ENCODE measurements around the gene THOP1.
"Not testable (repeated sequence)": the region's sequence is repeated elsewhere in the genome, so short reads cannot be mapped to it uniquely, and the experiment has no call there.

The THOP1 gene

DNA sequence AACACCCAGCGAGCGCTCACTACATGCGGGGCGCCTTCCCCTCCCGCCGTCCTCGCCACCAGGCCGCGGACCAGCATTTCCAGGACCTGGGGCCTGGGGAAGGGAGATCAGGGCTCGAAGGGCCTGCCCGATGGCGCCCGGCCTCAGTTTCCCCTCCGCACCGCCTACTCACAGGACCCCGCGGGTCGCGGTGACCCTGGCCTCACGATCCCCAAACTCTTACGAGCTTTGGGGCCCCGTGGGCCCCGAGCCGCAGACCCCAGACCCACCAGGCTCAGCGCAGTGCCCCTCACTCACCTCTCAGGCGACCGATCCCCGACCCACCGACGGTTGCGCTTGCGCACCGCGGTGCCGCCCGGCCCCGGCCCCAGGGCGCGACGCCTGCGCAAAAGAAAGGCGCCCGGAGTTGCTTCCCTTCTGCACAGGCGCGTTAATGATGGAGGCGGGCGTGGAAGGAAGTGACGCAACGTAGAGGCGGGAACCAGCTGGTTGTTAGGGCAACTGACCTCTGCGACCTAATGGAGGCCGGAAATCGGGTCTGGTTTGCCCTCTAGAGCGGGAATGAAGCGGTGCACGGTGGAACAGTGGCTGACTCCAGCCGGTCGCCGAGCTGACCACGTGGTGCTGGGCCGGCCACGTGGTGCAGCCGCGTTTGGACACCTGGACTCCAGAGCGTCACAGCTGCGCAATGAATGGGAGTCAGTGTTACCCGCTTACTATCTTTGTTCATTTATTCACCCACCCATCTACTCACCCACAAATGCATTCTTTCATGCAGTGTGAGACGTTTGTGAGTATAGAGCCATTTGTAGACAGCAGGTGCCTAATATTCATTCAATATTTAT is 2.1 kb upstream of the THOP1 start, which contains the start of gene SGTA:
SGTA (minus strand) TSS at position 338 of the 845 bp plus-strand sequence. CDS start 14,205 bp downstream, outside the sequence.
- DNase-seq (ENCODE audit: low read depth), result peak; percentile 93

DNA sequence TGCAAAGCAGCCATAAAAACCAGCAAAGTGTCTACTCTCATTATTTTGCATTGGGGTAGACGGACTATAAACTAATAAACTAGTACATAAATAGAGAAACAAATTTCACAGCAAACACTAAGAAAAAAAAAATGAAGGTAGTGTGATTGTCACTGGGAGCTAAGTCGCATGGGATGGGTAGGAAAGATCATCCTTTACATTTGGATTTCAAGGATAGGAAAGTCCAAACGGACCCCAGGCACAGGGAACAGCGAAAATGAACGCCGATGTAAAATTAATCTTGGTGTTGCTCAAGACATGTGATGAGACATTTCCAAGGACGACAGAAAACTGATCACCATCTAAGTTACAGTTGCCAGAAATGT is 1.5 kb upstream of the THOP1 start:
- DNase-seq (ENCODE audit: low read depth), result no peak

DNA sequence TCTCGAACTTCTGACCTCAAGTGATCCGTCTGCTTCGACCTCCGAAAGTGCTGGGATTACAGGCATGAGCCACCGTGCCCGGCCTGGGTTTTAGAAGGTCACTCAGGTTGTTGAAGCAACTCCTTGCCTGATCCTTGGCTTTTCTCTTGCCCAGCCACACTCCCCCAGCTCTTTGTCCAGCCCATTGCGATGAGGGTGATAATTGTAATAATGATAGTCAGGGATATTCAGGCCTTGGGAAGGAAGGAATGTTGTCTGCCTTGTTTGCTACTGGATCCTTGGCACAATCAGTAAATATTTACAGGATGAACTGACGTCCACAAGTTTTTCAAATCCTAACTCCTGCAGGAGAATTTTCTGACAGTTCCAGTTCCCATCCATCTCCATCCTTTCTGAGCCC is 1.8 kb downstream of the THOP1 start:
- no peak for DNase-seq (ENCODE audit: low read depth)

DNA sequence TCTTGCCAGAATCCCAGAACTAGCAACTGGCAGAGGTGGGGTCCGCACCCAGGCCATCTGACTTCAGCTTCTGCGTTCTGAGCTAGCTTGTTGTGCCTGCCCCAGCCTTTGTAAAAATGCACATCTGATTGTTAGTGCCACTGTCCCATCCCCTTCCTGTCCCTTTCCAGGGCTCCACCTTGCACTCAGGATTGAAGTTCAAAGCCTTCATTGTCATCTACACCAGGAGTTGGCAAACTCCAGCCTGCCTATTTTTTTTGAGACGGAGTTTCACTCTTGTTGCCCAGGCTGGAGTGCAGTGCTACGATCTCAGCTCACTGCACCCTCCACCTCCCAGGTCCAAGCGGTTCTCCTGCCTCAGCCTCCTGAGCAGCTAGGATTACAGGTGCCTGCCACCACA is 2.9 kb downstream of the THOP1 start:
- DNase-seq (ENCODE audit: low read depth), result no peak

DNA sequence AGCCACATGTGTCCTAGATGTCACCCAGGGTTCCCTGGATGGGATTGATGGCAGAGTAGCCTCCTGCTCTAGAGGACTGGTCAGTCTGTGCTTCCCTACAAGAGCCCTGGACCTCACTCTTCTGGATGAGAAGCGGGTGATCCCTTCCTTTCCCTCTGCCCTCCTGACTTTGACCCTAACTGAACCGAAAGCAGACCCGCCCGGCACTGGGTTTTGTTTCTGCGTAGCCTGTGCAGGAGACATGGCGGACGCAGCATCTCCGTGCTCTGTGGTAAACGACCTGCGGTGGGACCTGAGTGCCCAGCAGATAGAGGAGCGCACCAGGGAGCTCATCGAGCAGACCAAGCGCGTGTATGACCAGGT is 4.9 kb downstream of the THOP1 start:
- DNase-seq (ENCODE audit: low read depth), result no peak

DNA sequence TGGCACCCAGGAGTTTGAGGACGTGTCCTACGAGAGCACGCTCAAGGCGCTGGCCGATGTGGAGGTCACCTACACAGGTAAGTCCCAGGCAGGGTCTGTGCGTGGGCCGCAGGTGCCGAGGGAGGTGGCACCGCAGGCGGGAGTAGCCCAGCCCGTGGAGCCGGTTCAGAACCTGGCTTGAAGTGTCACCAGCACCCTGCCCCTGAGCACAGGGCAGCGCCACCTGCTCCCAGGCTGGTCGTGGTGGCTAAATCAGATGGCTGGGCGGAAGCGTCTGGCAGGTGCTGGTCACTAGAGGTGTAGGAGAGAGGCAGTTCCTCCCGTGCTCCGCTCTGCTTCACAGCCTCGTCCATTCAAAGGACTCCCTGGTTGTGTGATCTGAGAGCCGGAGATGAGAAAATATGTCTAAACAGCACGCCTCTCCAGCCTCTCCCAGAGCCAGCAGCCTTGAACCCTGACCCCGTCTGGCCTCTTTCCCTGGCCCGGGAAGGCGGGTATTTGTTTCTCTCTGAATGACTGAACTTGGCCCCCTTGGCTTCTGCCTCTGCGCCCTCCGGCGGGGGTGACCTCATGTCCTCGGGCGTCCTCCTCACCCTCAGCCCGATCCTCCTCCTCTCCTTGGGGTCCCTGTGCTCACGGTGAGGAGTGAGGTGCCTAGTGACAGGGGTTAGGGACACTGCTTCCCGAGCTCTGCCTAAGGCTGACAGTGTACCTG is 5.4 kb downstream of the THOP1 start:
- DNase-seq (ENCODE audit: low read depth), result no peak

DNA sequence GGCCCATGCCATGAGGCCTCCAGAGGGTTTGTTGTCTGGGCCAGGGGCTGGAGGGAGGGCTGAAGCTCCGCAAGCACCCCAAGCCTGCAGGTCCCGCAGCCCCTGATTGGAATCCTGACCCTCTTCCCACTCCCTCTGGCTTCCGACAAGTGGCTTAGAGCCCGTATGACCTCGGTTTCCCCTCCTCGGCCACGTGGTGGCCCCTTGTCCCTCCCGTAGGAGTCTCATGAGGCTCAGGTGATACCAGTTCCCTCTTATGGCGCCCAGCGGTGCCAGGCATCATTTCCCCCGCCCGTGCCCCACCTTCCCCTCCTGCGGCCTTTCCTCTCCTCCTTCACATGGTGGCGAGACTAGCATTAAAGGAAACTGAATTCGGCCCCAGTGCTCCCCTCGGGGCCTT is 6.1 kb downstream of the THOP1 start:
- no peak for DNase-seq (ENCODE audit: low read depth)

DNA sequence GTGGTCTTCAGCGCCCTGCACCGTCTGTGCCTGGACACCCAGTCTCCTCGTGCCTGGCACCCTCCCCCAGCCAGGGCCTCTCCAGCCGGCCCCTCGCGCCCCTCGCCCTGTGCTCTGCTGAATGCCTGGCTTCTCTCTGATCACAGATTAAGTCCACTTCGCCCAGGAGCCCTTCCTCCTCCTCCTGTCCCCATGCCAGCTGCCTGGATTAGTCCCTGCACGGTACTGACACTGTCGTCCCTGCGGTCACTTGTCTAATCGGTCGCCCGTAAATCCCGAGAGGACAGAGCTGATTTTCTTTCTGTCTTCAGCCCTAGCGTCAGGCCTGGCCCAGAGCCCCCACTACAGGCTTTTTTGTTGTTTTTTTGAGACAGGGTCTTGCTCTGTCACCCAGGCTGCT is 6.6 kb downstream of the THOP1 start:
- no peak for DNase-seq (ENCODE audit: low read depth)

DNA sequence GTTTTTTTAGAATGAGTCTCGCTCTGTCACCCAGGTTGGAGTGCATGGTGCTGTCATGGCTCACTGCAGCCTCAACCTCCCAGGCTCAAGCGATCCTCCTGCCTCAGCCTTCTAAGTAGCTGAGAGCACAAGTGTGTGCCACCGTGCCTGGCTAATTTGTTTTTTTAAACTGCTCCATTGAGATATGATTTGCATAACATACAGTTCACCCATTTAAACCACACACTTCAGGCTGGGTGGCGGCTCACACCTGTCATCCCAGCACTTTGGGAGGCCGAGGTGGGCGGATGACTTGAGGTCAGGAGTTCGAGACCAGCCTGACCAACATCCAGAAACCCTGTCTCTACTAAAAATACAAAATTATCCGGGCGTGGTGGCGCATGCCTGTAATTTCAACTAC is 7.4 kb downstream of the THOP1 start:
- DNase-seq (ENCODE audit: low read depth), result not testable (repeated sequence)

DNA sequence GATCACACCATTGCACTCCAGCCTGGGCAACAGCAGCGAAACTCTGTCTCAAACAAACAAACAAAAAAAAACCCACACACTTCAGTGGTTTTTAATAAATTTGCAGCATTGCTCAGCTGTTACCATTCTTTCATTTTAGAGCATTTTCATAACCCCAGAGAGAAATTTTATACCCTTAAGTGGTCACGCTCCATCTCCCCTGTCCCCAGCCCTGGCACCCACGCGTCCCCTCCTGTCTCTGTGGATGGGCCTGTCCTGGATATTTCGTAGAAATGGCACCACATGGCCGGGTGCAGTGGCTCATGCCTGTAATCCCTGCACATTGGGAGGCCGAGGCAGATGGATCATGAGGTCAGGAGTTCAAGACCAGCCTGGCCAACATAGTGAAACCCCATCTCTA is 7.8 kb downstream of the THOP1 start:
- DNase-seq (ENCODE audit: low read depth), result no peak

DNA sequence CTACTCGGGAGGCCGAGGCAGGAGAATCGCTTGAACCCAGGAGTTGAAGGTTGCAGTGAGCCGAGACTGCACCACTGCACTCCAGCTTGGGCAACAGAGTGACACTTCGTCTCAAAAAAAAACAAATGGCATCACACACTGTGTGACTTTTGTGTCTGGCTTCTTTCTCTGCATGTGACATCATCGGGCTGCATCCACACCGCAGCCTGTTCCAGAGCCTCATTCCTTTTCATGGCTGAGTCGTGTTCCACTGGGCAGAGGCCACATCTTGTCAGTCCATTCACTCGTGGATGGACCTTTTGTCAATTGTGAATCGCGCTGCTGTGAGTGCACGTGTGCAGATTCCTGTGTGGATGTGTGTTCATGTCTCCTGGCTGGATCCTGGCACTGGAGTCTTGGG is 8.3 kb downstream of the THOP1 start:
- no peak for DNase-seq (ENCODE audit: low read depth)

DNA sequence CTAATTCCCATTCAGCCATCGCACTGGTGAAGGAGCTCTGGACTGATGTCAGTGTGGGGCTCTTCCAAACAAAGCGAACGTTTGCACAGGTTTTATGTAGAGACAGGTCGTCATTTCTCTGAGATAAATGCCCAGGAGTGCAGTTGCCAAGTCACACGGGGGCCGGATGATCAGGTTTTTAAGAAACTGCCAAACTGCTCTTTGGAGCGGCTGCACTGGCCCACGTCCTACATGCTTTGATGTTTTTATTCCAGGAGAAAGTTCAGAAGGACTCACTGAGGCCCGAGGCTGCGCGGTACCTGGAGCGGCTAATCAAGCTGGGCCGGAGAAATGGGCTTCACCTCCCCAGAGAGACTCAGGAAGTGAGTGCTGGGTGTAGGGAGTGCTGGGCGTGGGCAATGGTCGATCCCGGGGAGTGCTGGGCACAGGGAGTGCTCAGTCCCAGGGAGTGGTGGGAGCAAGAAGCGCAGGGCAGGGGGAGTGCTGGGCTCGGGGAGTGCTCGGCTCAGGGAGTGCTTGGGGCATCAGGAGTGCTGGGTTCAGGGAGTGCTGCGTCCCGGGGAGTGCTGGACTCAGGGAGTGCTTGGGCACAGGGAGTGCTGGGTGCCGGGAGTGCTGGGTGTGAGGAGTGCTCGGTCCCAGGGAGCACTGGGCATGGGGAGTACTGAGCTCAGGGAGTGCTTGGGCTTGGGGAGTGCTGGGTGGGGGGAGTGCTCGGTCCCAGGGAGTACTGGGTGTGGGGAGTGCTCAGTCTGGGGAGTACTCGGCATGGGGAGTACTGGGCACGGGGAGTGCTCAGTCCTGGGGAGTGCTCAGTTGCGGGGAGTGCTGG is 10.7 kb downstream of the THOP1 start:
- no peak for DNase-seq (ENCODE audit: low read depth)

DNA sequence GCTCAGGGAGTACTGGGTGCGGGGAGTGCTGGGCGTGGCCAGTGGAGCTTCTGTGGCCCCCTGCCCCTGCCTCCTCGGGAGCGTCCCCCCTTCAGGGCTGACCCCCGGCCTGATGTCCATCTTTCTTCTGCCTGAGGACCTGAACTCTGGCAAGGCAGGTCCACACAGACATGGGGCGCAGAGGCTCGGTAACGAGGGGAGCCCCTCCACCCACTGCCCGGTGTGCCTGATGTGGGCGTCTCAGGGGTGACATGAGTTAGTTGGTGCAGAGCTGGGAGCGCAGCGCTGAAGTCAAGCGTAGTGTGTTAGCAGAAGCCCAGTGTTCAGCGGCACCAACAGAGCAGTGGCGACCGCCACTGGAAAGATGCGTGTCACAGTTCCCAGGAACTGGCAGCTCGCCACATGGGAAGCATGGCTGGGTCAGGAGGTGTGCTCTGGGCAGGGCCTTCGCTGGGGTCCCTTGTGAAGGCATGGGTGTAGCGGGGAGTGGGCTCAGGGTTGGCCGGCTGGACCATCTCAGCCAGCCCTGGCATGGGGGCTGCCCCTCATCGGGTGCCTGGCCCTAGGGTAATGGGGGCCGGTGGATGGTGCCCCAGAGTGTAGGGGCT is 11.5 kb downstream of the THOP1 start:
- DNase-seq (ENCODE audit: low read depth), result no peak

DNA sequence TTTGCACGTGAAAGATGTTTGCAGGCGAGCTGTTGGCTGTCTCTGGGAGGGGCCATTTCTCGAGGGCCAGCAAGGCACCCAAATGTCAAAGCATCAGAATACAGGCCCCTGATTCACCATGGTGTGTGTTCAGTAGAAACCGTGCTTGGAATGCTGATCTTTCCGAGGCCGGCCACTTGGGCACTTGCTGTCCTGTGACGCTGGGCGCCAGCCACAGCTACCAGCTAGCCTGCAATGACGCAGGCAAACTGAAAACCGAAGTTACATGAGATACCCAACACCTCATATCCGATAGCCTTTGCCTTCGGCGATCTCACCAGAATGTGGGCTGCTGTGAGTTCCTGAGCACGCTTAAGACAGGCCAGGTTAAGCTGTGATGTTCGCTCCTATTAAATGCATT is 12.0 kb downstream of the THOP1 start:
- no peak for DNase-seq (ENCODE audit: low read depth)

DNA sequence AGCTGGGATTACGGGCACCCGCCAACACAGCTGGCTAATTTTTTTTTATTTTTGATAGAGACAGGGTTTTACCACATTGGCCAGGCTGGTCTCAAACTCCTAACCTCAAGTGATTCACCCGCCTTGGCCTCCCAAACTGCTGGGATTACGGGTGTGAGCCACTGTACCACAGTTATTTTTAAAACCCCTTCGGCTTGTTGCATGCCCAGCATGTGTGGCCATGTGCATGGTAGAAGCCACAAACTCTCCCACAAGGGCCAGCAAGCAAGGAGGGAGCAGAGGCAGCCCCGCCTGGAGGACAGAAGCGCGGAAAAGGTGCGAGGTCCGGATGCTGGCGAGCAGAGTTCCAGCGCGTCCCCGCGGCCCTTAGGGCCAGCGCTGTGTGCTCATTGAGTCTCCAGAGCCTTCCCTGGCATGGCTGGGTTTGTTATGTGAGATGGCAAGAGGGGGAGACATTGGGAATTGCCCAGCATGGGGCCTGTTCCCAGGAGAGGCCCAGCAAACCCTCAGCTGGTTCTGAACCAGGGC is 12.9 kb downstream of the THOP1 start:
- DNase-seq (ENCODE audit: low read depth), result no peak

DNA sequence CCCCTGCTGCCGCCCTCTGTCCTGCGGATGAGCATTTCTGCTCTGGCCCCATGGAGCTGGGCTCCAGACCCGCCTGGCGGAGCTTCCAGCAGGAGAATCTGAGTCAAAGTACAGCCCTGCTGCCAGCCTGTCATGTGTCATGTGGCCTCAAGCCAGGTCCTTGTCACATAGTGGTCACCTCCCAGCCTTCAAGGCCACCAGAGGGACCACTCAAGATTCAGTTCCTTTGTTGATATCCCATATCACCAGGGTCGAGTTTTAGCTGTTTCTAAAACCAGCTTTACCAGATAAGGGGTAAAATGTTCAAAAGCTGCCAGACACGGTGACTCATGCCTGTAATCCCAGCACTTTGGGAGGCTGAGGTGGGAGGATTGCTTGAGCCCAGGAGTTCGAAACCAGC is 13.4 kb downstream of the THOP1 start:
- no peak for DNase-seq (ENCODE audit: low read depth)

DNA sequence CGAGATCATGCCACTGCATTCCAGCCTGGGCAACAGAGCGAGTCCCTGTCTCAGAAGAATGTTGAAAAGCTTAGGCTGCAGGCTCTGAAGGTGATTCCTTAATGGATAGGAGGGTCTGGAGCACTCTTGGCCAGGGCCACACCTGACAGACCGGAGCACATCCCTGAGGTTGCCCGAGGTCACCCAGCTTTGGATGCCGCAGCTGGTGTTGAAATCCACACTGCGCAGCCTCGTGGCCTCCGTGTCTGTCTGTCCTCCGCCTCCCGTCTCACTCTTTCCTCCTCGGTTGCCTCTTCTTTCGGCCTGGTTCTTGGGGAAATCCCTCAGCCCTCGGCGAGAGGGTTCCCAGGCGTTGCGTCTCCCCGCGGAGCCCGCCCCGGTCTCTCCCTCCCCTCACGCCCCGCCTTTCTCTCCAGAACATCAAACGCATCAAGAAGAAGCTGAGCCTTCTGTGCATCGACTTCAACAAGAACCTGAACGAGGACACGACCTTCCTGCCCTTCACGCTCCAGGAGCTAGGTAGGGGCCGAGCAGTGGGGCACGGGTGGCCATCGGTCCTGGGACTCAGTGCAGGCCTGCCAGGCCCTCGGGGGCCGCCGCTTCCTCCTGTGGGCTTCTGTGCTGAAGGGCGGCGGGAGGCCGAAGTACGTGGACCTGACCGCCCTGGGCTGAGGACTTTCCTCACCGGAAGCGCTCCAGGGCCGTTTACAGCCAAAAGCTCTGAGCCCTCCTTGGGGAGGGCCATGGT is 14.1 kb downstream of the THOP1 start:
- DNase-seq (ENCODE audit: low read depth), result no peak

DNA sequence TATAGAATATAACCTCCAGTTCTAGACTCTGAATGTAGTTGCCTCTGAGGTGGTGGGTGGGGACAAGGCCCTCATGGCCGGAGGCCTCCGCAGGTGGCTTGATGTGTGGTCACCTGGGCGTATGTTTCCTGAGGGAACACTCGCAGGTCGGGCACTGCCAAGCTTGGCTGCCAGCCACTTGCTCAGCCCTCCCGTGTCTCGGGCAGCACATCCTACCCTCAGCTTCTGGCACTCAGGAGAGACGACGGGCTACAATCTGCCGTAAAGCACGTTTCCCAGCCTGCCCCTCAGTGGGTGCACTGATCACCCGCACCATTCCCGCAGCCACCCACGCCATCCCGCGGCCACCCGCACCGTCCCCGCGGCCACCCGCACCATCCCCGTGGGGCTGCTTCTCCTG is 15.2 kb downstream of the THOP1 start:
- DNase-seq (ENCODE audit: low read depth), result no peak

DNA sequence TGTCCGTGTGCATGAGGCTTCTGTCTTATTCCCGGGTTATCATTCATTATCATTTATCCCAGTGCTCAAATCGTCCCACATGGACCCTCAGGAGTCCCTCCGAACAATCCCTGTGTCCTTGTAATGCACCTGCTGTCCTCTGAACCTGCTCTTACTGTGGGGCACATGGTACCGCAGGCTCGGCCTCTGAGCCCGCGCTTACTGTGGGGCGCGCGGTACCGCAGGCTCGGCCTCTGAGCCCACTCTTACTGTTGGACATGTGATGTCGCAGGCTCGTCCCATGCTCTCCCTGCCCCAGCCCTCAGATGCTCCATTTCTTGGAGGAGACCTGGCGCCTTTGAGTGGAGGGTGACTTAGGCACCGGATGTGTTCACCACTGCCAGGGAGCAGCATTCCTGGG is 17.5 kb downstream of the THOP1 start:
- DNase-seq (ENCODE audit: low read depth), result no peak

DNA sequence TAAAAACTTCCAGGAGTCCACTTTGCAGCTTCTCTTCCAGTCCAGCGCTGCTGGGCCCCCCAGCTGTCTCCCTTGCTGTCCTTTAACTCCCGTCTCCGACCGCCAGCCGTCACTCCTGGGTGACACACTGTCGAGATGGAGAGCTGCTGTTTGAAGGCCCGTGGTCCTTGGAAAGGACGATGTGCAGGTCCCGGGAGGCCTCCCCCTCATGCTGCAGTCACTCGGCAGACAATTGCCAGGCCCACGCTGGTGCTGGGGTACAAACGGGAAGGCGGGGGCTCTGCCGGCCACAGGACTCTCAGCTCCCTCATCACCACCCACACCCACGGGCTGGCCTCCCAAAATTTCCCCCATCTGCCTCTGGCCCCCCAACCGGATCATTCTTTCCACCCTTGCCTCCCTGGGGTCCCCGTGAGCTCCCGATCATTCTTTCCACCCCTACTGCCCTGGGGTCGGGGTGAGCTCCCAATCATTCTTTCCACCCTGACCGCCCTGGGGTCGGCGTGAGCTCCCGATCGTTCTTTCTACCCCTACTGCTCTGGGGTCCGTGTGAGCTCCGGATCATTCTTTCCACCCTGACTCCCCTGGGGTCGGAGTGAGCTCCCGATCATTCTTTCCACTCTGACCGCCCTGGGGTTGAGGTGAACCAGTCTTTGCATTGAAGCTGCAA is 18.3 kb downstream of the THOP1 start:
- no peak for DNase-seq (ENCODE audit: low read depth)
